Measurements from ENCODE around the gene SYNGAP1.
"Not testable (repeated sequence)": the region's sequence is repeated elsewhere in the genome, so short reads cannot be mapped to it uniquely, and the experiment has no call there.

The SYNGAP1 gene

GRCh38 chr6:33419580-33420490 lies at the start of gene SYNGAP1:
Gene SYNGAP1, plus strand, starts transcription at chr6:33420065. Its CDS starts 200 bp downstream, at chr6:33420265.
- H3K36me3 Mint-ChIP-seq = peaks cover 4% of the 10 kb centered on the region
- peak within 1 kb of the TSS; percentile 97 for H3K27ac Mint-ChIP-seq
- H3K4me3 Mint-ChIP-seq = peak within 1 kb of the TSS; percentile 95
- peaks cover 85% of the 10 kb centered on the region for H3K4me1 Mint-ChIP-seq
- no peaks in the 10 kb centered on the region for H3K9me3 Mint-ChIP-seq
- no peaks in the 10 kb centered on the region for H3K27me3 Mint-ChIP-seq

GRCh38 chr6:33371901-33372300 lies 48.0 kb upstream of the SYNGAP1 start:
- not testable (repeated sequence) for H3K4me3 Mint-ChIP-seq, H3K27me3 Mint-ChIP-seq, H3K4me1 Mint-ChIP-seq, H3K36me3 Mint-ChIP-seq, H3K9me3 Mint-ChIP-seq, H3K27ac Mint-ChIP-seq

GRCh38 chr6:33372526-33373123 lies 47.2 kb upstream of the SYNGAP1 start:
- Mint-ChIP-seq H3K27me3 (no peaks in the 10 kb centered on the region), H3K4me3 (no peak overlapping the region), H3K9me3 (no peaks in the 10 kb centered on the region), H3K36me3 (no peaks in the 10 kb centered on the region), H3K27ac (no peak overlapping the region), H3K4me1 (peaks cover 5% of the 10 kb centered on the region)

GRCh38 chr6:33373960-33374910 lies 45.6 kb upstream of the SYNGAP1 start:
- H3K27me3 Mint-ChIP-seq = no peaks in the 10 kb centered on the region

GRCh38 chr6:33375143-33375671 lies 44.7 kb upstream of the SYNGAP1 start:
- Mint-ChIP-seq H3K27me3 (no peaks in the 10 kb centered on the region), H3K4me3 (no peak overlapping the region), H3K4me1 (peaks cover 5% of the 10 kb centered on the region), H3K36me3 (no peaks in the 10 kb centered on the region), H3K27ac (no peak overlapping the region), H3K9me3 (no peaks in the 10 kb centered on the region)

More at GRCh38 chr6:33373960-33374910, 45.6 kb upstream of the SYNGAP1 start:
- no peaks in the 10 kb centered on the region for H3K36me3 Mint-ChIP-seq
- H3K4me3 Mint-ChIP-seq = no peak overlapping the region
- no peak overlapping the region for H3K27ac Mint-ChIP-seq
- H3K9me3 Mint-ChIP-seq = no peaks in the 10 kb centered on the region
- H3K4me1 Mint-ChIP-seq = peaks cover 5% of the 10 kb centered on the region

GRCh38 chr6:33377171-33377570 lies 42.7 kb upstream of the SYNGAP1 start:
- H3K27ac Mint-ChIP-seq = no peak overlapping the region
- no peaks in the 10 kb centered on the region for H3K9me3 Mint-ChIP-seq
- no peaks in the 10 kb centered on the region for H3K36me3 Mint-ChIP-seq
- H3K4me3 Mint-ChIP-seq = no peak overlapping the region
- peaks cover 5% of the 10 kb centered on the region for H3K4me1 Mint-ChIP-seq
- no peaks in the 10 kb centered on the region for H3K27me3 Mint-ChIP-seq

- H3K36me3 Mint-ChIP-seq, H3K9me3 Mint-ChIP-seq, H3K4me3 Mint-ChIP-seq, H3K27ac Mint-ChIP-seq, H3K4me1 Mint-ChIP-seq, H3K27me3 Mint-ChIP-seq: not testable (repeated sequence)
Observed at GRCh38 chr6:33379184-33379583, 40.7 kb upstream of the SYNGAP1 start.

- no peak overlapping the region for H3K27ac Mint-ChIP-seq
- no peaks in the 10 kb centered on the region for H3K27me3 Mint-ChIP-seq
- H3K9me3 Mint-ChIP-seq = no peaks in the 10 kb centered on the region
Observed at GRCh38 chr6:33380272-33380981, 39.4 kb upstream of the SYNGAP1 start.

GRCh38 chr6:33383427-33384185 lies 36.3 kb upstream of the SYNGAP1 start:
- Mint-ChIP-seq H3K36me3 (no peaks in the 10 kb centered on the region), H3K27ac (no peak overlapping the region), H3K4me1 (no peaks in the 10 kb centered on the region), H3K9me3 (no peaks in the 10 kb centered on the region), H3K4me3 (no peak overlapping the region), H3K27me3 (no peaks in the 10 kb centered on the region)

More at GRCh38 chr6:33380272-33380981, 39.4 kb upstream of the SYNGAP1 start:
- Mint-ChIP-seq H3K4me1 (no peaks in the 10 kb centered on the region), H3K36me3 (no peaks in the 10 kb centered on the region), H3K4me3 (no peak overlapping the region)

GRCh38 chr6:33384581-33385020 lies 35.3 kb upstream of the SYNGAP1 start:
- Mint-ChIP-seq H3K4me1 (no peaks in the 10 kb centered on the region), H3K36me3 (no peaks in the 10 kb centered on the region), H3K9me3 (no peaks in the 10 kb centered on the region), H3K4me3 (no peak overlapping the region), H3K27ac (no peak overlapping the region), H3K27me3 (no peaks in the 10 kb centered on the region)

GRCh38 chr6:33390173-33390572 lies 29.7 kb upstream of the SYNGAP1 start:
- H3K9me3 Mint-ChIP-seq = no peaks in the 10 kb centered on the region

GRCh38 chr6:33390767-33391277 lies 29.0 kb upstream of the SYNGAP1 start:
- no peaks in the 10 kb centered on the region for H3K9me3 Mint-ChIP-seq
- no peaks in the 10 kb centered on the region for H3K27me3 Mint-ChIP-seq
- H3K27ac Mint-ChIP-seq = peak overlapping the region; percentile 91
- H3K4me1 Mint-ChIP-seq = peaks cover 18% of the 10 kb centered on the region
- no peaks in the 10 kb centered on the region for H3K36me3 Mint-ChIP-seq
- peak overlapping the region; percentile 81 for H3K4me3 Mint-ChIP-seq

More at GRCh38 chr6:33390173-33390572, 29.7 kb upstream of the SYNGAP1 start:
- Mint-ChIP-seq H3K27me3 (no peaks in the 10 kb centered on the region), H3K4me3 (no peak overlapping the region), H3K36me3 (no peaks in the 10 kb centered on the region), H3K27ac (peak overlapping the region; percentile 91), H3K4me1 (peaks cover 18% of the 10 kb centered on the region)

- no peaks in the 10 kb centered on the region for H3K9me3 Mint-ChIP-seq
- peaks cover 18% of the 10 kb centered on the region for H3K4me1 Mint-ChIP-seq
- H3K4me3 Mint-ChIP-seq = peak within 1 kb of the TSS; percentile 81
- H3K36me3 Mint-ChIP-seq = no peaks in the 10 kb centered on the region
- H3K27me3 Mint-ChIP-seq = no peaks in the 10 kb centered on the region
- peak within 1 kb of the TSS; percentile 91 for H3K27ac Mint-ChIP-seq
Observed at GRCh38 chr6:33391278-33391921, 28.5 kb upstream of the SYNGAP1 start, which contains the start of gene KIFC1. Gene KIFC1, plus strand, starts transcription at chr6:33391823. Its CDS starts 163 bp downstream, at chr6:33391986.
